HG03460 (cell line): ENCODE results near the gene PCBD2.
A peak's percentile ranks its signal among the peaks of the same experiment; 100 is the strongest.
"Not testable (repeated sequence)": the region's sequence is repeated elsewhere in the genome, so short reads cannot be mapped to it uniquely, and the experiment has no call there.

Source experiments
- ATAC-seq: cut with Tn5 transposase; IDR thresholded peaks from one replicate; pipeline ENCODE4 v1.9.1; 2021; ENCODE audit not compliant: unreplicated experiment

The PCBD2 gene

DNA sequence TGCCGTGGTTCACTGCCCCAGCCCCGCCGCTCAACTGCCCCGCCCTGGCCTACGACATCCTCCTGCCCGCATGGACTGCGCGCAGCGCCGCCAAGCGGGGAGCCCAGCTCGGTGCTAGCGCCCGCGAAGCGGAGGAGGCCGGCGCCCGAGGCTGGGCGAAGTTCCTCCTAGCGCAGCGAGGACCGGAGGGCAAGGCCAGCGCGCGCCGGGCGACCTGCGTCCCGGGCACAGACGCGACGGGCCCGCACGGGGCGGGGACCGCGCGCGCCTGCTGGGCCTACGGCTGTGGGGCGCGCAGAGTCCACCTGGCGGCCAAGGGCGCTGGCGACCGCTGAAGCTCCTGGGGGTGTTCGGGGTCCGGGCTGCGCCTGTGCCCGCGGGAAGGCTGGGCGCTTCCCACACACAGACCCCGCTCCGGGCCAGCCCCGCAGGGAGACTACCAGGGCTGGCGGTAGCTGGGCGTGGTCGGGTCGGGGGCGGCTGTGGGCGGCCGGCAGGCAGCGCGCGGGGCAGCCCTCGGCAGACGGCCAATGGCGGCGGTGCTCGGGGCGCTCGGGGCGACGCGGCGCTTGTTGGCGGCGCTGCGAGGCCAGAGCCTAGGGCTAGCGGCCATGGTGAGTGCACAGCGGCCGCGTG, at the start of gene PCBD2:
PCBD2 (plus strand) TSS at position 522 of the 636 bp plus-strand sequence; CDS start at position 531, 9 bp downstream.
- ATAC-seq, result peak; percentile 78

GRCh38 chr5:134856465-134856864, 48.5 kb upstream of the PCBD2 start:
- not testable (repeated sequence) for ATAC-seq

DNA sequence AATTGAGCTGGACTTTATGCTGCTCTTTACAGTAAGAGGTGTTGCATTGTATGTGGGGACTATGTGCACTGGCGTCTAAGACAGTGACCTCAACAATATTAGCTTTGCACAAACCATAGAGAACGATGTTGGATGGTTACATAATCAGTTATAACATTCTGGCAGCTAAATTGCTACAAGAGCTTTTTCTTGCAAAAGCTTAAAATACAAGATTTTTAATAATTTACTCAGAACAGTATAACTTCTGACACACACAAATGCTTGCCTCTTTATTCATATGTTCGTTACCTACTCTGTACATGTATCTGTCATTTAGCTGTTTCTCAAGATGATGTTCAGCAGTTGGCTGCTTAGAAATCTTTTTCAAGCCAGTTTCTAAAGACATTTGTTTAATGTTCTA, 47.5 kb upstream of the PCBD2 start:
- no peak for ATAC-seq

GRCh38 chr5:134864707-134865106, 40.2 kb upstream of the PCBD2 start:
- no peak for ATAC-seq

DNA sequence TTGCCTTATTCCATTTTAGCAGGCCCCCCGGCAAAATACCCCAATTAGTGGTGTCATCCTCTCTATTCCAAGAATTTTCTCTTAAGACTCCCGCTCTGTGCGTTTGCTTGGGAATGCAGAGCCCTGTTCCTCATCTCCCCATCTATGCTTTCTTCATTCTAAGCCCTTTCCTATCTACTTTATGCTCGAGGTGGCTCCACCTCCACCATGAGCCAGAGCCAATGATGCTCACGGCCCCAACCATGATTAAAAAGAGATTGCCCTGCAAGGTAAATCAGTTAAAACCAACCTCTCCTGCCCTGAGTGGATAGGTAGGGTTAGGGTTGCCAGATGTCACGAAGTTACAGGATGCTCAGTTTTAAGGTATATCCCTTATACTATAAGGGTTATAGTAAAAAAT, 31.4 kb upstream of the PCBD2 start:
- ATAC-seq, result no peak

GRCh38 chr5:134873987-134874830, 30.7 kb upstream of the PCBD2 start, which contains the start of gene TXNDC15:
Gene TXNDC15, plus strand, starts transcription at chr5:134874371. Its CDS starts 57 bp downstream, at chr5:134874428.
- ATAC-seq, result peak; percentile 83

- peak; percentile 31 for ATAC-seq
Measured at GRCh38 chr5:134874831-134875655, 29.9 kb upstream of the PCBD2 start.

DNA sequence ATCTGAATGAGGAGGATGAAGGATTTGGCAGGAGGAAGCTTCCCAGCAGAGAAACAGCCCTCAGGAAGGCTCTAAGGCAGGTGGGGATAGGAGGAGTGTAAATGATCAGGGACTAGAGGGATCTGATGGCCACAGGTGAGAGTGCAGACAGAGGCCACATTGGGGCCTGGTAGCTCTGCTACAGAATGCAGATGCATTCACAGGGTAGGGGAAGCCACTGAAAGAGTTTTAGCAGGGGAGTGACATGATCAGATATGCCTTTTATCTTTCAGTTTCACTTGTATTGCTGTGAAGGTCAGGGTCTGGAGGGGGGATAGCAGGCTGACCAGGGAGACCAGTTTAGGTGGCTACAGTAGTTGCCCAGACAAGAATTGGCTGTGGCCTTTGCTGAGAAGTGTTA, 27.8 kb upstream of the PCBD2 start:
- ATAC-seq, result peak; percentile 32

- no peak for ATAC-seq
Measured at GRCh38 chr5:134878403-134878802, 26.5 kb upstream of the PCBD2 start.

DNA sequence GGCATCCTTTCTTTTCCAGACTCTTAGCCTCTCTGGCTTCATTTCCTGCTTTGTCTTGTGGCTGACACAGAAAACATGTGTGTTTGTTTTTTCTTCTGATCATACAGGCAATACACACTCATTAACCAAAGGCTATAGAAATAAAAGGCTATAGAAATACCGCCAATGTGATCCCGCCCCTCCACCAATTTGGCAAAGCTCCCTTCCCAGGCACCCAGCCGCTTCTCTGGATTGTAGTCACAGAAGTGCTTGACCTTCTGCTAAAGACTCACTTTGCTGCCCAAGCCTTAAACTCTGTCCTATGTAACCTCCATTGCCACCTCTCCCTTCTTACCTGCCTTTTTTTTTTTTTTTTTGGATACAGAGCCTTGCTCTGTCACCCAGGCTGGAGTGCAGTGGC, 25.5 kb upstream of the PCBD2 start:
- no peak for ATAC-seq

DNA sequence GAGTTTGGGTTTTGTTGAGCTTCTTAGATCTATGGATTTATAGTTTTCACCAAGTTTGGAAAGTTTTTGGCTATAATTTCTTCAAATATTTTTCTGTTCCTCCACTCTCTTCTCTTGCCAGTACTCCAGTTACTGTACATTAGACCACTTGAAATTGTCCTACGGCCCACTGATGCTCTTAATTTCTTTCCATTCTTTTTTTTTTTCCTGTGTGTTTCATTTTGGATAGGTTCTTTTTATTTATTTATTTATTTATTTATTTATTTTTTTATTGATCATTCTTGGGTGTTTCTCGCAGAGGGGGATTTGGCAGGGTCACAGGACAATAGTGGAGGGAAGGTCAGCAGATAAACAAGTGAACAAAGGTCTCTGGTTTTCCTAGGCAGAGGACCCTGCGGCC, 24.0 kb upstream of the PCBD2 start:
- not testable (repeated sequence) for ATAC-seq

DNA sequence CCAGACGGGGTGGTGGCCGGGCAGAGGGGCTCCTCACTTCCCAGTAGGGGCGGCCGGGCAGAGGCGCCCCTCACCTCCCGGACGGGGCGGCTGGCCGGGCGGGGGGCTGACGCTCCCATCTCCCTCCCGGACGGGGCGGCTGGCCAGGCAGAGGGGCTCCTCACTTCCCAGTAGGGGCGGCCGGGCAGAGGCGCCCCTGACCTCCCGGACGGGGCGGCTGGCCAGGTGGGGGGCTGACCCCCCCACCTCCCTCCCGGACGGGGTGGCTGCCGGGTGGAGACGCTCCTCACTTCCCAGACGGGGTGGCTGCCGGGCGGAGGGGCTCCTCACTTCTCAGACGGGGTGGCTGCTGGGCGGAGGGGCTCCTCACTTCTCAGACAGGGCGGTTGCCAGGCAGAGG, 23.2 kb upstream of the PCBD2 start:
- not testable (repeated sequence) for ATAC-seq

DNA sequence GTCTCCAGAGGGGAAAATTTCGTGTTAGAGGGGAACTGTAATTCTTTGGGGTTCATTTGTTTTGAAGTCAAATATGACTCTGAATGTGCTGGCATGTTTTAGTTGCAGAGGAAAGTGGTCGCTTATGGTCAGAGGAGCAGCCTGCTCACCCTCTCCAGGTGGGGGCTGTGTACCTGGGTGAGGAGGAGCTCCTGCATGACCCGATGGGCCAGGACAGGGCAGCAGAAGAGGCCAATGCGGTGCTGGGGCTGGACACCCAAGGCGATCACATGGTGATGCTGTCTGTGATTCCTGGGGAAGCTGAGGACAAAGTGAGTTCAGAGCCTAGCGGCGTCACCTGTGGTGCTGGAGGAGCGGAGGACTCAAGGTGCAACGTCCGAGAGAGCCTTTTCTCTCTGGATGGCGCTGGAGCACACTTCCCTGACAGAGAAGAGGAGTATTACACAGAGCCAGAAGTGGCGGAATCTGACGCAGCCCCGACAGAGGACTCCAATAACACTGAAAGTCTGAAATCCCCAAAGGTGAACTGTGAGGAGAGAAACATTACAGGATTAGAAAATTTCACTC, 17.3 kb upstream of the PCBD2 start:
- ATAC-seq, result no peak

GRCh38 chr5:134889335-134889734, 15.6 kb upstream of the PCBD2 start:
- ATAC-seq, result no peak

DNA sequence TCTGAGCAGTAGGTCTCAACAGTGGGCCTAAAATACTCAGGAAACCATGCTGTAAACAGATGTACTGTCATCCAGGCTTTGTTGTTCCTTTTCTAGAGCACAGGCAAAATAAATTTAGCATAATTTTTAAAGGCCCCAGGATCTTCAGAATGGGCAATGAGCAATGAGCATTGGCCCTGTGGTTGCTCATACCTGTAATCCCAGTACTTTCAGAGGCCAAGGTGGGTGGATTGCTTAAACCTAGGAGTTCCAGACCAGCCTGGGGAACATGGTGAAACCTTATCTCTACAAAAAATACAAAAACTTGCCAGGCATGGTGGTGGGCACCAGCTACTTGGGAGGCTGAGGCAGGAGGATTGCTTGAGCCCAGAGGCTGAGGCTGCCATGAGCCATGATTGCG, 13.5 kb upstream of the PCBD2 start:
- no peak for ATAC-seq

- no peak for ATAC-seq
Measured at GRCh38 chr5:134892282-134892681, 12.6 kb upstream of the PCBD2 start.

DNA sequence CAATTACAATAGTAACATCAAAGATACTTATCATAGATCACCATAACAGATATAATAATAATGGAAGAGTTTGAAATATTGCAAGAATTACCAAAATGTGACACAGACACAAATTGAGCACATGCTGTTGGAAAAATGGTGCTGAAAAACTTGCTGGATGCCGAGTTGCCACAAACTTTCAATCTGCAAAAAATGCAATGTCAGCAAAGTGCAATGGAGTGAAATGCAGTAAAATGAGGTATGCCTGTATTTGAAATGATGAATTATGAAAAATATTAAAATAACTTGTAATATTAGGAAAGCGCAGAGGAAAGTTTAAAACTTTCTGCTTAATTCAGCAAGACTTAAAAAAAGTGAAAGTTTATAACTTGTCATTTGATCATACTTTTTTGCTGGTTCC, 12.0 kb upstream of the PCBD2 start:
- no peak for ATAC-seq

GRCh38 chr5:134893748-134894505, 11.0 kb upstream of the PCBD2 start:
- ATAC-seq, result no peak

GRCh38 chr5:134902071-134902801, 2.7 kb upstream of the PCBD2 start:
- peak; percentile 21 for ATAC-seq
